GM12878 (cell line): ENCODE measurements around the gene TSFM. TPM values are rescaled to one million over a fixed set of nuclear protein-coding genes. Genes with fewer than 3 reads are reported as not detected.
A peak's percentile ranks its signal among the peaks of the same experiment; 100 is the strongest.

Experiments used
- CBFB ChIP-seq: IDR thresholded peaks from 2 replicates; pipeline ENCODE4 v1.6.1; 2016; ENCODE audit warnings: antibody characterized with exemption, low read depth
- CBX5 ChIP-seq: sonication (generic); IDR thresholded peaks from 2 replicates; pipeline ENCODE4 v1.6.1; 2016; ENCODE audit warnings: low read depth, moderate library complexity, mild to moderate bottlenecking, inconsistent platforms
- CHD1 ChIP-seq: IDR thresholded peaks from 2 replicates; pipeline ENCODE4 v1.6.1; 2012; ENCODE audit warnings: low read depth, low read length, improper control_type of control experiment
- LARP7 ChIP-seq: fragments of 450-650 bp; IDR thresholded peaks from 2 replicates; pipeline ENCODE4 v1.6.1; 2017; ENCODE audit warnings: mild to moderate bottlenecking
- MEF2A ChIP-seq: IDR thresholded peaks from 2 replicates; pipeline ENCODE4 v1.6.1; 2011; ENCODE audit warnings: low read depth, mild to moderate bottlenecking, low read length, moderate library complexity; ENCODE audit not compliant: insufficient read depth
- NR2C1 ChIP-seq: fragments of 450-650 bp; IDR thresholded peaks from 2 replicates; pipeline ENCODE4 v1.6.1; 2017; ENCODE audit warnings: antibody characterized with exemption, mild to moderate bottlenecking, moderate library complexity
- RBBP5 ChIP-seq: fragments of 200-600 bp; sonication (generic); conservative IDR thresholded peaks from 2 replicates; pipeline ENCODE4 v1.6.1; 2016
- WRNIP1 ChIP-seq: IDR thresholded peaks from 2 replicates; pipeline ENCODE4 v1.6.1; 2011; ENCODE audit warnings: low read depth, low read length, improper control_type of control experiment, borderline replicate concordance
- polyA plus RNA-seq, 11 experiments: library from polyadenylated mRNA; depleted of rRNA in 4 of 11; unstranded in 6 of 11; stranded (reverse) in 5 of 11; fragments of >200 nt; fragmentation: Nextera tagmentation in 4 of 11; fragmentation: Illumina TruSeq in 1 of 11; extraction: Ambion mirVana in 4 of 11; extraction: Trizol in 1 of 11; gene quantifications; 1 replicate in 1 of 11; 2 replicates in 10 of 11; pipeline versions ENCODE4 v1.2.1 to v1.2.3, GENCODE V29; 2011 to 2016; ENCODE audit warnings: inconsistent platforms in 2 of 11, missing spikeins in 2 of 11, low read depth in 1 of 11
- total RNA-seq, 4 experiments: library from RNA; depleted of rRNA in 3 of 4; stranded (reverse); fragments of >200 nt in 3 of 4; fragmentation: Illumina TruSeq in 1 of 4; extraction: Trizol in 1 of 4; gene quantifications; 2 replicates each; pipeline versions ENCODE4 v1.2.1 to v1.2.3, GENCODE V29; 2013 to 2021
- TF ChIP-seq, protein P1 (sequence below): fragments of 450-650 bp; IDR thresholded peaks from 2 replicates; pipeline ENCODE4 v1.6.1; 2017; ENCODE audit warnings: mild to moderate bottlenecking, moderate library complexity

TSFM gene
- total and polyA plus RNA-seq, 10 of the 15 experiments (the other 5 are each of a cell fraction or from before 2014, with no cell fraction given): 36.7 to 132 (median 45.6) TPM

- TF ChIP-seq MEF2A (no peak), LARP7 (no peak), CBFB (no peak), WRNIP1 (no peak), NR2C1 (no peak), CHD1 (no peak), RBBP5 (no peak), CBX5 (no peak)
- TF ChIP-seq, protein P1, sequence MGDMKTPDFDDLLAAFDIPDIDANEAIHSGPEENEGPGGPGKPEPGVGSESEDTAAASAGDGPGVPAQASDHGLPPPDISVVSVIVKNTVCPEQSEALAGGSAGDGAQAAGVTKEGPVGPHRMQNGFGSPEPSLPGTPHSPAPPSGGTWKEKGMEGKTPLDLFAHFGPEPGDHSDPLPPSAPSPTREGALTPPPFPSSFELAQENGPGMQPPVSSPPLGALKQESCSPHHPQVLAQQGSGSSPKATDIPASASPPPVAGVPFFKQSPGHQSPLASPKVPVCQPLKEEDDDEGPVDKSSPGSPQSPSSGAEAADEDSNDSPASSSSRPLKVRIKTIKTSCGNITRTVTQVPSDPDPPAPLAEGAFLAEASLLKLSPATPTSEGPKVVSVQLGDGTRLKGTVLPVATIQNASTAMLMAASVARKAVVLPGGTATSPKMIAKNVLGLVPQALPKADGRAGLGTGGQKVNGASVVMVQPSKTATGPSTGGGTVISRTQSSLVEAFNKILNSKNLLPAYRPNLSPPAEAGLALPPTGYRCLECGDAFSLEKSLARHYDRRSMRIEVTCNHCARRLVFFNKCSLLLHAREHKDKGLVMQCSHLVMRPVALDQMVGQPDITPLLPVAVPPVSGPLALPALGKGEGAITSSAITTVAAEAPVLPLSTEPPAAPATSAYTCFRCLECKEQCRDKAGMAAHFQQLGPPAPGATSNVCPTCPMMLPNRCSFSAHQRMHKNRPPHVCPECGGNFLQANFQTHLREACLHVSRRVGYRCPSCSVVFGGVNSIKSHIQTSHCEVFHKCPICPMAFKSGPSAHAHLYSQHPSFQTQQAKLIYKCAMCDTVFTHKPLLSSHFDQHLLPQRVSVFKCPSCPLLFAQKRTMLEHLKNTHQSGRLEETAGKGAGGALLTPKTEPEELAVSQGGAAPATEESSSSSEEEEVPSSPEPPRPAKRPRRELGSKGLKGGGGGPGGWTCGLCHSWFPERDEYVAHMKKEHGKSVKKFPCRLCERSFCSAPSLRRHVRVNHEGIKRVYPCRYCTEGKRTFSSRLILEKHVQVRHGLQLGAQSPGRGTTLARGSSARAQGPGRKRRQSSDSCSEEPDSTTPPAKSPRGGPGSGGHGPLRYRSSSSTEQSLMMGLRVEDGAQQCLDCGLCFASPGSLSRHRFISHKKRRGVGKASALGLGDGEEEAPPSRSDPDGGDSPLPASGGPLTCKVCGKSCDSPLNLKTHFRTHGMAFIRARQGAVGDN: peak; percentile 31; the same call in 1 of the 2 replicates
Measured at GRCh38 chr12:57838594-57839302, 56.2 kb downstream of the TSFM start (continued).
